ENCODE data around the gene EHMT1. TPM values are rescaled to one million over a fixed set of nuclear protein-coding genes. Genes with fewer than 3 reads are reported as not detected.

The EHMT1 gene
- total RNA-seq, 4 donors from 2014 or later: 71.6 to 78.2 (median 74.2) TPM

GRCh38 chr9:137607141-137607857 is 11.5 kb upstream of the EHMT1 start:
- Histone ChIP-seq H3K9me3 (no peaks in the 10 kb centered on the region), H3K4me1 (peaks cover 36 to 65% (median 48%) of the 10 kb centered on the region in 4 donors), H3K27me3 (no peaks in the 10 kb centered on the region), H3K36me3 (peaks cover 0 to 7% (median 0%) of the 10 kb centered on the region in 4 donors), H3K4me3 (peak overlapping the region; percentile 84 to 99 (median 90)), H3K27ac (replicated peaks in 1 of 4) (no peak overlapping the region)
- no peak for TF ChIP-seq CTCF (IDR thresholded peaks at IDR 0.05)
- TF ChIP-seq POLR2A (IDR thresholded peaks at IDR 0.05; ENCODE audit: low read depth): no peak
- TF ChIP-seq EP300 (IDR thresholded peaks at IDR 0.05): no peak
- no peak for TF ChIP-seq POLR2AphosphoS5 (IDR thresholded peaks at IDR 0.05)
- no peak for DNase-seq (ENCODE audit: extremely low spot score)
- 74% methylated on average over 6 of the region's 17 CpGs for WGBS
- intact Hi-C loops (cut with DNase I): no loop called here

GRCh38 chr9:137610944-137611343 is 7.9 kb upstream of the EHMT1 start:
- no peaks in the 10 kb centered on the region for H3K27me3 ChIP-seq
- intact Hi-C loops (cut with DNase I): no loop called here
- 81% methylated on average over 3 of the region's 6 CpGs for WGBS
- H3K9me3 ChIP-seq: no peaks in the 10 kb centered on the region
- H3K36me3 ChIP-seq: peaks cover 10 to 33% (median 29%) of the 10 kb centered on the region in 4 donors
- no peak for TF ChIP-seq POLR2AphosphoS5 (IDR thresholded peaks at IDR 0.05)
- no peak for TF ChIP-seq EP300 (IDR thresholded peaks at IDR 0.05)
- no peak for TF ChIP-seq CTCF (IDR thresholded peaks at IDR 0.05)
- no peak for TF ChIP-seq POLR2A (IDR thresholded peaks at IDR 0.05; ENCODE audit: low read depth)
- no peak for DNase-seq (ENCODE audit: extremely low spot score)
- H3K4me1 ChIP-seq: peaks cover 38 to 58% (median 46%) of the 10 kb centered on the region in 4 donors
- no peak overlapping the region for H3K27ac ChIP-seq (replicated peaks in 1 of 4)
- no peak overlapping the region for H3K4me3 ChIP-seq

- no peak for TF ChIP-seq CTCF (IDR thresholded peaks at IDR 0.05)
- no peak for TF ChIP-seq POLR2AphosphoS5 (IDR thresholded peaks at IDR 0.05)
- Histone ChIP-seq H3K9me3 (no peaks in the 10 kb centered on the region), H3K4me3 (no peak overlapping the region), H3K36me3 (peaks cover 10 to 42% (median 37%) of the 10 kb centered on the region in 4 donors), H3K27ac (replicated peaks in 1 of 4) (peak overlapping the region in 2 of 4 donors; percentile 7 to 17), H3K27me3 (no peaks in the 10 kb centered on the region), H3K4me1 (peaks cover 31 to 57% (median 40%) of the 10 kb centered on the region in 4 donors)
- intact Hi-C loops (cut with DNase I): no loop called here
- WGBS: 53% methylated on average over 13 of the region's 21 CpGs
- no peak for DNase-seq (ENCODE audit: extremely low spot score)
Measured at GRCh38 chr9:137611623-137612609, 6.9 kb upstream of the EHMT1 start.

- WGBS: 40% methylated on average over 2 of the region's 8 CpGs
- Histone ChIP-seq H3K36me3 (peaks cover 10 to 43% (median 37%) of the 10 kb centered on the region in 4 donors), H3K27ac (replicated peaks in 1 of 4) (peak overlapping the region in 1 of 4 donors; percentile 17), H3K27me3 (no peaks in the 10 kb centered on the region), H3K9me3 (no peaks in the 10 kb centered on the region), H3K4me1 (peaks cover 31 to 57% (median 40%) of the 10 kb centered on the region in 4 donors), H3K4me3 (no peak overlapping the region)
- DNase-seq (ENCODE audit: extremely low spot score): no peak
- intact Hi-C loops (cut with DNase I): no loop called here
- TF ChIP-seq POLR2AphosphoS5 (IDR thresholded peaks at IDR 0.05): no peak
Measured at GRCh38 chr9:137612741-137613142, 6.1 kb upstream of the EHMT1 start.

GRCh38 chr9:137613259-137613658 is 5.5 kb upstream of the EHMT1 start:
- no peak for TF ChIP-seq EP300 (IDR thresholded peaks at IDR 0.05)
- TF ChIP-seq POLR2AphosphoS5 (IDR thresholded peaks at IDR 0.05): no peak
- TF ChIP-seq CTCF (IDR thresholded peaks at IDR 0.05): no peak
- TF ChIP-seq POLR2A (IDR thresholded peaks at IDR 0.05; ENCODE audit: low read depth): no peak
- H3K27me3 ChIP-seq: no peaks in the 10 kb centered on the region
- intact Hi-C loops (cut with DNase I): no loop called here
- peaks cover 10 to 43% (median 37%) of the 10 kb centered on the region in 4 donors for H3K36me3 ChIP-seq
- H3K27ac ChIP-seq (replicated peaks in 1 of 4): no peak overlapping the region
- no peak for DNase-seq (ENCODE audit: extremely low spot score)
- no peaks in the 10 kb centered on the region for H3K9me3 ChIP-seq
- peaks cover 30 to 56% (median 40%) of the 10 kb centered on the region in 4 donors for H3K4me1 ChIP-seq
- 100% methylated on average over 2 of the region's 5 CpGs for WGBS
- H3K4me3 ChIP-seq: no peak overlapping the region

Measured in esophagus muscularis mucosa (tissue), 4 donors.